ENCODE results near the gene FBXL19. TPM values are rescaled to one million over a fixed set of nuclear protein-coding genes. Genes with fewer than 3 reads are reported as not detected.

FBXL19 gene
- total and polyA plus RNA-seq, 9 of the 15 experiments (the other 6 are each of a cell fraction or from before 2014, with no cell fraction given), result 0.13 to 48.0 (median 13.5) TPM; not detected in 1

DNA sequence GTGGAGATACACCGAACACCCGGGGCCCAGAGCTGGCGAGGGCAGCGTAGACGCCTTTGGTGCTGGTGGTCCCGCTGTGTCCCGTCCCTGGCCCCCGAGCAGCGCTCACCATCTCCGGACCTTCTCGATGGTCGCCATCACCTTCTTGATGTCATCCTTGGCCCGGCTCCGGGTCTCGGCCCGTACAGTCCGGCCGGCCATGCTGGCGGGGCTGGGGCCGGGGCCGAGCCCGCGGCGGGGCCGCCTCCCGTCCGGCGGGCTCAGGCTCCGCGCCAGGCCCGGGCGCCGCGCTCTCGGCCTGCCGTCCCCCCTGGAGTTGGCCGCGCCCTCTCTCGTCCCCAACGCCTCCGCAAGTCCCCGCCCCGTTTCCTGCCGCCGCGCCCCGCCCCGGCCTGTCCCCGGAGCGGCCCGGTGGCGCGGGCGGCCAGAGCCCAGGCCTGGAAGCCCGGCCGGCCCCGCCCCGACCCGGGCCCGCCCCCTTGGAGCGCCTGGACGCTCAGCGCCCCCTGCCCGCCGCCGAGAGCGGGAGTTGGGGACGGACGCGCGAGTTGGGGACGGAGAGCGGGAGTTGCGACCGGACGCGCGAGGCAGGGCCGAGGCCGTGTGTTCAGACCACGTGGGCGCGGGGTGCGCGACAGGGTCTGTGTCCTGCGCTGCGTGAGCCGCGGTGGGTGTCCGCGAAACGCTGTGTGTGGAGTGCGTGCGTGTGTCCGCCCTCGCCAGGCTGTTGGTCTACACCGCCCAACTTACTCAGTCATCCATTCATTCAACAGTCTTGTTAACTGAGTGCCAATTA, 29.4 kb upstream of the FBXL19 start, which contains the start of gene BCL7C (continued):
- TF ChIP-seq CUX1 (CRISPR knock-in tag; IDR thresholded peaks at IDR 0.05) (peak; percentile 75; the same call in 1 of the 2 replicates), TAF7 (tag; IDR thresholded peaks at IDR 0.05) (no peak), SNRNP70 (optimal IDR thresholded peaks at IDR 0.05; ENCODE audit: low read depth, low read length) (no peak), TBP (optimal IDR thresholded peaks at IDR 0.05; ENCODE audit: low read depth, low read length) (peak; percentile 51), MAX (CRISPR knock-in tag; IDR thresholded peaks at IDR 0.05) (peak; percentile 100), ZBTB43 (CRISPR knock-in tag; IDR thresholded peaks at IDR 0.05) (peak; percentile 81; the same call in 1 of the 2 replicates), DIDO1 (tag; IDR thresholded peaks at IDR 0.05; ENCODE audit: low read depth) (no peak), SMAD2 (IDR thresholded peaks at IDR 0.05; ENCODE audit: low read depth, low read length) (no peak), ZNF124 (CRISPR knock-in tag; IDR thresholded peaks at IDR 0.05) (0 out of 2 replicates have a peak, but pooled peaks have one; percentile 81), CLOCK (CRISPR knock-in tag; IDR thresholded peaks at IDR 0.05; ENCODE audit: borderline replicate concordance) (no peak), DPF2 (IDR thresholded peaks at IDR 0.05) (no peak), TCFL5 (CRISPR knock-in tag; conservative IDR thresholded peaks at IDR 0.05) (no peak), MYC (IDR thresholded peaks at IDR 0.05; ENCODE audit: low read depth, low read length) (peak; percentile 98), MYC (CRISPR knock-in tag; IDR thresholded peaks at IDR 0.05; ENCODE audit: borderline replicate concordance, low read depth) (peak; percentile 95; the same call in 1 of the 2 replicates), NR2C1 (IDR thresholded peaks at IDR 0.05) (no peak), NR2C1 (tag; IDR thresholded peaks at IDR 0.05) (0 out of 2 replicates have a peak, but pooled peaks have one; percentile 24), ZNF140 (CRISPR knock-in tag; IDR thresholded peaks at IDR 0.05) (no peak), RBM25 (IDR thresholded peaks at IDR 0.05; ENCODE audit: low read depth, low read length, severe bottlenecking) (peak; percentile 91), ZNF695 (CRISPR knock-in tag; IDR thresholded peaks at IDR 0.05) (no peak), ZBED1 (IDR thresholded peaks at IDR 0.05) (no peak)

Measured in K562 (cell line).